Measurements from ENCODE around the gene GJB2.

GJB2 gene

DNA sequence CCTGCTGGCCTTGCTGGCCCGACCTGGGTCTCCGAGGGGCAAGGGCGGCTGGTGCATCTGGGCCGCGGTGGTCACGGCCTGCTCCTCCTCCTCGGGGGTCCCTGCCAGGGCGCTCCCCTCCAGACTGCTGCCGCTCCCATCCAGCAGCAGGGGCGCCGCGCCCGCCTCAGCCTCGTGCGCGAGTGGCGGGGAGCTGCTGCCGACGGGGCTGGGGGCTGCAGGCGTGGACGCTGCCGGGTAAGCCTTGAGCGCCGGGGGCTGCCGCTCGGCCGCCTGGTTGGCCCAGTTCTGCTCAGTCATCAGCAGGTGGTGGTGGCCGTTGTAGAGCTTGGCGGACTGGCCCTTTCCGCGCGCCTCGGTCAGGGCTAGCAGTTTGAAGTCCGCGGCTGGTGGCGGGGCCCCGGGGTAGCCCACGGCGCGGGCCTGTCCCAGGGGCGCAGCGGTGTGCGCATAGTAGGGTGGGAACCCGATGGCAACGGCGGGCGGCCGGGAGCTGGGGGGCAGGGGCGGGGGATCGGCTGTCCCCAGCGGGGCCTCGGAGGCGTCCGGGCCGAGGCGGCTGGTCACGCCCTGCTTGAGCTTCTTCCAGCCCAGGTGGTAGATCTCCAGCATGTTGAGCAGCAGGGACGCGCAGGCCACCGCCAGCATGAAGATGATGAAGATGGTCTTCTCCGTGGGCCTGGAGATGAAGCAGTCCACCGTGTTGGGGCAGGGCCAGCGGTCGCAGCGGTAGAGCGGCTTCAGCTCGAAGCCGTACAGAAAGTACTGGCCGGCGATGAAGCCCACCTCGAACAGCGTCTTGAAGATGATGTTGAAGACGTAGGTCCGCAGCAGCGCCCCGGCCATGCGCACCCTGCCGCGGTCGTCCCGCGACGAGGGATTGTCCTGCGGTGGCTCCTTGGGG, 50.5 kb downstream of the GJB2 start:
- TF ChIP-seq, protein P1, sequence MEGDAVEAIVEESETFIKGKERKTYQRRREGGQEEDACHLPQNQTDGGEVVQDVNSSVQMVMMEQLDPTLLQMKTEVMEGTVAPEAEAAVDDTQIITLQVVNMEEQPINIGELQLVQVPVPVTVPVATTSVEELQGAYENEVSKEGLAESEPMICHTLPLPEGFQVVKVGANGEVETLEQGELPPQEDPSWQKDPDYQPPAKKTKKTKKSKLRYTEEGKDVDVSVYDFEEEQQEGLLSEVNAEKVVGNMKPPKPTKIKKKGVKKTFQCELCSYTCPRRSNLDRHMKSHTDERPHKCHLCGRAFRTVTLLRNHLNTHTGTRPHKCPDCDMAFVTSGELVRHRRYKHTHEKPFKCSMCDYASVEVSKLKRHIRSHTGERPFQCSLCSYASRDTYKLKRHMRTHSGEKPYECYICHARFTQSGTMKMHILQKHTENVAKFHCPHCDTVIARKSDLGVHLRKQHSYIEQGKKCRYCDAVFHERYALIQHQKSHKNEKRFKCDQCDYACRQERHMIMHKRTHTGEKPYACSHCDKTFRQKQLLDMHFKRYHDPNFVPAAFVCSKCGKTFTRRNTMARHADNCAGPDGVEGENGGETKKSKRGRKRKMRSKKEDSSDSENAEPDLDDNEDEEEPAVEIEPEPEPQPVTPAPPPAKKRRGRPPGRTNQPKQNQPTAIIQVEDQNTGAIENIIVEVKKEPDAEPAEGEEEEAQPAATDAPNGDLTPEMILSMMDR (IDR thresholded peaks at IDR 0.05; ENCODE audit: low read depth, low read length, missing control alignments): no peak
- no peak for DNase-seq (ENCODE audit: extremely low read depth, low read depth)
- no peak overlapping the region for H3K4me3 ChIP-seq (replicated peaks; ENCODE audit: low read depth, low read length)

DNA sequence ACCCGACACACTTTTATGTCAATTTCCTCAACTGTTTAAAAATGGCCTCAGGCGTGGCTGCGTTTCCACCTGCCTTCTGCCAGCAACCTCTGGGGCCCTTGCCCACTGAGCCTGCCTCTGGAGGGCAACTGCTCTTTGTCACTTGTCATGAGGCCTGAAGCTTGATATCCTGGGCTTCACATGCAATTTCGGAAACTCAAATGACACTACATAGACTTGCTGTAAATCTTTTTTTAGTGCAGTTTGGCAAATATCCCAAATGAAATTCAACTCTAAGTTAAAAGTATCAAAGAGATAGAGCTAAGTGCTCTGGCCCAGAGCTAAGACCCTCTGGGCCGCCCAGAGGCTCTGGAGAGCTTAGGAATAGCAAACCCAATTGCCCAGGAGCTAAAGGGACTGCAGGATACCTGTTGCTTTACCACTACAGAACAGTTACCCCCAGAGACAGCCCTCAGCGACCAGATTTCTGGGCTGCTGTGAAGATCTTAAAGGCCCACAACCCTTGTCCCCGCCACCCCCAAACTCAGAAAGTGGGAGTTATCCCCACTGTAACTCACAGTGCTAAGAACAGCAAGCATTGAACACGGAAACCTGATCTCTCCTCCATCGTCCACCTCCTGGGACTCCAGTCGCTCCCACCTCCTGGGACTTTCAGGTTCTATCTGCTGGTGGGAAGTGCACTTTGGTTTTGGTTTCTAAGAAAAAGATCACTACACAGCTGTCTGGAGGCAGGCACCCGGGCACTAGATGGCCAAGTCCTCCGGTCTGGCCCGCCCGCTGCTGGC, 51.3 kb downstream of the GJB2 start:
- H3K4me3 ChIP-seq (replicated peaks; ENCODE audit: low read depth, low read length): no peak overlapping the region
- TF ChIP-seq, protein P1 (IDR thresholded peaks at IDR 0.05; ENCODE audit: low read depth, low read length, missing control alignments): no peak
- no peak for DNase-seq (ENCODE audit: extremely low read depth, low read depth)

DNA sequence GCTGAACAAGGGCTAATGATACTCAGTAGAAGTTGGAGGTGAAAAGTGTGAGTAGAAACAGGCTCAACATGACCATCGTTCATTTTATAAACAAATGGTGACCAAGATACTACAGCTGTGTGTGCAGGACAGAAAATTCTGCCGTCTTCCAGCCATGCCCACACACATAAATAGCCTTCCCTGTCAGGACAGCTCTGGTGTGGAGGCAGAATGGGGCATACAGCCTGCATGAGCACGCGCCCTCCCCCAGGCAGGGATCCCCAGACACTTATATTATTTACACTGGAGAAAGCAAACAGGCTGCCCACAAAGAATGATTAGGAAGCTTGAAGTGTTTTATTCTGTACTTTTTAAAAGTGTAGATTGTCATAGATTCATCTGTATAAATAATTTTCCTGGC, 52.3 kb downstream of the GJB2 start:
- no peak for DNase-seq (ENCODE audit: extremely low read depth, low read depth)
- no peak overlapping the region for H3K4me3 ChIP-seq (replicated peaks; ENCODE audit: low read depth, low read length)
- TF ChIP-seq, protein P1 (IDR thresholded peaks at IDR 0.05; ENCODE audit: low read depth, low read length, missing control alignments): no peak

DNA sequence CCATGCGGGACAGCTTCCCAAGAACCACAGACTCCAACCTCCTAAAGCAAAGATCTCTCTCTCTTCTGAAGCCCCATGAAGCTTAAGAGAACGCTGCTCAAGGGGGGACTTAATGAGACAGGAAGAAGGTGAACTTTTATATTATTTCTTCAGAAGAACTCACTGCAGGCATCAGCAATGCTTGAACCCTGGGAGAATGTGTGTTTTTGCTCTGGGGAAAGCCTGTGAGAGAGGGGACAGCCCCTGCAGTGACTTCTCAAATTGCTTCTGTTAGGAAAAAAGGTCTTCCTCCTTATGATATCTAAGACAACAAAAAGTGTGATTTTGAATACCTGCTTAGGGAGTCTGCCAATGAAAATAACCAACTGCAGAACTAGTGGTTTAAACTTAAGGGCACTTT, 54.9 kb downstream of the GJB2 start:
- TF ChIP-seq, protein P1 (IDR thresholded peaks at IDR 0.05; ENCODE audit: low read depth, low read length, missing control alignments): no peak
- no peak for DNase-seq (ENCODE audit: extremely low read depth, low read depth)
- no peak overlapping the region for H3K4me3 ChIP-seq (replicated peaks; ENCODE audit: low read depth, low read length)
